GM12878 (cell line): Measurements from ENCODE around the gene THRA. TPM values are rescaled to one million over a fixed set of nuclear protein-coding genes. Genes with fewer than 3 reads are reported as not detected.

Experiments
- ATAC-seq: fragments of 200-7000 bp; cut with Tn5 transposase; 3 replicates; pipeline ENCODE4 v1.9.1; 2020; ENCODE audit warnings: mild to moderate bottlenecking, moderate library complexity
- BruUV-seq: library from RNA; stranded (reverse); fragments of 400-500 nt; replicated peaks from 2 replicates; lab custom pipeline; 2021; lab: Mats Ljungman, UMichigan
- CTCF ChIA-PET: fragments of 300-600 bp; sonication (Branson Sonifier 250); formaldehyde crosslinking; extraction: SDS; loops from one replicate; lab custom pipeline; 2021; ENCODE audit warnings: inconsistent platforms; lab: Yijun Ruan, JAX
- POLR2A ChIA-PET: fragments of 350-600 bp; formaldehyde crosslinking; extraction: SDS; loops from one replicate; lab custom pipeline; 2021; ENCODE audit warnings: inconsistent platforms; lab: Charles Lee
- RAD21 ChIA-PET: fragments of 300-600 bp; sonication (Branson Sonifier 250); formaldehyde crosslinking; loops from one replicate; lab custom pipeline; 2023; ENCODE audit warnings: antibody characterized with exemption; ENCODE audit not compliant: unreplicated experiment; lab: Charles Lee
- SMC1A ChIA-PET: fragments of 300-600 bp; sonication (Branson Sonifier 250); formaldehyde crosslinking; loops from one replicate; lab custom pipeline; 2023; ENCODE audit not compliant: unreplicated experiment, uncharacterized antibody; lab: Charles Lee
- DNase-seq: peaks from one replicate; pipeline ENCODE4 v3.0.0-alpha.2; 2011; ENCODE audit warnings: low read depth, low spot score
- FAIRE-seq: peaks from 3 replicates; lab custom pipeline; 2011; peaks lifted over from hg19 to GRCh38; lab: Jason Lieb, UNC
- H2AFZ ChIP-seq: 2 replicates; pipeline ENCODE4 v1.6.0; 2011; ENCODE audit warnings: low read depth, low read length, control low read depth; ENCODE audit not compliant: control insufficient read depth
- H3K27ac ChIP-seq: 2 replicates; pipeline ENCODE4 v1.5.1; 2011; ENCODE audit warnings: control low read depth; ENCODE audit not compliant: control insufficient read depth, insufficient read depth
- H3K27me3 ChIP-seq, 2 experiments: replicated peaks in 1 of 2; 2 replicates each; pipeline versions ENCODE4 v1.6.0 to v1.6.1; 2011; ENCODE audit warnings: low read length in 1 of 2; ENCODE audit not compliant: control insufficient read depth in 2 of 2, insufficient read depth in 2 of 2
- H3K36me3 ChIP-seq, 2 experiments: 2 replicates each; pipeline ENCODE4 v1.5.1; 2011; ENCODE audit warnings: low read length in 1 of 2; ENCODE audit not compliant: control insufficient read depth in 2 of 2, insufficient read depth in 2 of 2
- H3K4me1 ChIP-seq: 2 replicates; pipeline ENCODE4 v1.6.1; 2011; ENCODE audit warnings: mild to moderate bottlenecking, low read length, moderate library complexity, mixed read lengths; ENCODE audit not compliant: control insufficient read depth, insufficient read depth
- H3K4me2 ChIP-seq: 2 replicates; pipeline ENCODE4 v1.6.0; 2011; ENCODE audit warnings: control low read depth; ENCODE audit not compliant: control insufficient read depth, insufficient read depth
- H3K4me3 ChIP-seq: fragments of 200-600 bp; sonication (generic); 2 replicates; pipeline ENCODE4 v1.5.1; 2016
- H3K79me2 ChIP-seq: 2 replicates; pipeline ENCODE4 v1.6.0; 2011; ENCODE audit warnings: low read length; ENCODE audit not compliant: control insufficient read depth, insufficient read depth
- H3K9ac ChIP-seq: 2 replicates; pipeline ENCODE4 v1.8.0; 2011; ENCODE audit warnings: low read length, control low read depth, mixed read lengths; ENCODE audit not compliant: control insufficient read depth, insufficient read depth
- H3K9me3 ChIP-seq: replicated peaks from 3 replicates; pipeline ENCODE4 v1.5.1; 2011; ENCODE audit warnings: mild to moderate bottlenecking, low read length; ENCODE audit not compliant: control insufficient read depth, insufficient read depth
- H4K20me1 ChIP-seq: 2 replicates; pipeline ENCODE4 v1.6.0; 2011; ENCODE audit not compliant: control insufficient read depth, insufficient read depth
- BACH1 ChIP-seq: fragments of 450-650 bp; IDR thresholded peaks from 2 replicates; pipeline ENCODE4 v1.6.1; 2017; ENCODE audit warnings: mild to moderate bottlenecking, borderline replicate concordance
- CHD2 ChIP-seq: IDR thresholded peaks from 2 replicates; pipeline ENCODE4 v1.6.1; 2011; ENCODE audit warnings: low read depth, low read length, improper control_type of control experiment, borderline replicate concordance
- E4F1 ChIP-seq: fragments of 450-650 bp; IDR thresholded peaks from 2 replicates; pipeline ENCODE4 v1.6.1; 2018; ENCODE audit warnings: borderline replicate concordance, mild to moderate bottlenecking; ENCODE audit not compliant: partially characterized antibody
- EED ChIP-seq: sonication (generic); IDR thresholded peaks from 2 replicates; pipeline ENCODE4 v1.6.1; 2016; ENCODE audit warnings: antibody characterized with exemption, low read depth
- GABPA ChIP-seq: IDR thresholded peaks from 2 replicates; pipeline ENCODE4 v1.6.1; 2014; ENCODE audit warnings: antibody characterized with exemption, low read depth, mild to moderate bottlenecking, inconsistent platforms
- HDAC2 ChIP-seq: fragments of 200-600 bp; sonication (generic); IDR thresholded peaks from 2 replicates; pipeline ENCODE4 v1.6.1; 2017
- IRF5 ChIP-seq: fragments of 450-650 bp; IDR thresholded peaks from 2 replicates; pipeline ENCODE4 v1.6.1; 2017; ENCODE audit warnings: borderline replicate concordance
- JUNB ChIP-seq: IDR thresholded peaks from 2 replicates; pipeline ENCODE4 v1.6.1; 2016; ENCODE audit warnings: antibody characterized with exemption, mild to moderate bottlenecking
- MEF2B ChIP-seq: fragments of 450-650 bp; IDR thresholded peaks from 2 replicates; pipeline ENCODE4 v1.6.1; 2018; ENCODE audit warnings: mild to moderate bottlenecking, moderate library complexity; ENCODE audit not compliant: partially characterized antibody, poor library complexity, severe bottlenecking
- NFYB ChIP-seq: IDR thresholded peaks from 2 replicates; pipeline ENCODE4 v1.6.1; 2011; ENCODE audit warnings: low read depth, mild to moderate bottlenecking, low read length, improper control_type of control experiment, moderate library complexity; ENCODE audit not compliant: insufficient read depth
- REST ChIP-seq: IDR thresholded peaks from 2 replicates; pipeline ENCODE4 v1.6.1; 2012; ENCODE audit warnings: mild to moderate bottlenecking, low read depth, low read length
- TAF1 ChIP-seq: IDR thresholded peaks from 2 replicates; pipeline ENCODE4 v1.6.1; 2011; ENCODE audit warnings: mild to moderate bottlenecking, low read depth, low read length, borderline replicate concordance
- ZBTB40 ChIP-seq: fragments of 450-650 bp; IDR thresholded peaks from 2 replicates; pipeline ENCODE4 v1.6.1; 2016; ENCODE audit warnings: mild to moderate bottlenecking, moderate library complexity, borderline replicate concordance
- WGBS: methylation state at CpG from one replicate; pipeline ENCODE4 v1.1.6; 2016; ENCODE audit warnings: low lambda C conversion rate; ENCODE audit not compliant: insufficient replicate concordance, insufficient coverage; ENCODE audit errors: missing lambda C conversion rate; 5-methylcytosine and 5-hydroxymethylcytosine counted together
- in situ Hi-C: fragments of 300-500 bp; cut with MboI; formaldehyde crosslinking; loops from 9 replicates; pipeline ENCODE4 v1.14.3; 2018; ENCODE audit warnings: mixed read lengths
- intact Hi-C: fragments of 100-400 bp; cut with micrococcal nuclease; formaldehyde crosslinking; loops from one replicate; pipeline ENCODE4 v1.14.2; 2022; ENCODE audit not compliant: unreplicated experiment
- polyA plus RNA-seq, 11 experiments: library from polyadenylated mRNA; depleted of rRNA in 4 of 11; unstranded in 6 of 11; stranded (reverse) in 5 of 11; fragments of >200 nt; fragmentation: Nextera tagmentation in 4 of 11; fragmentation: Illumina TruSeq in 1 of 11; extraction: Ambion mirVana in 4 of 11; extraction: Trizol in 1 of 11; gene quantifications; 1 replicate in 1 of 11; 2 replicates in 10 of 11; pipeline versions ENCODE4 v1.2.1 to v1.2.3, GENCODE V29; 2011 to 2016; ENCODE audit warnings: inconsistent platforms in 2 of 11, missing spikeins in 2 of 11, low read depth in 1 of 11
- total RNA-seq, 4 experiments: library from RNA; depleted of rRNA in 3 of 4; stranded (reverse); fragments of >200 nt in 3 of 4; fragmentation: Illumina TruSeq in 1 of 4; extraction: Trizol in 1 of 4; gene quantifications; 2 replicates each; pipeline versions ENCODE4 v1.2.1 to v1.2.3, GENCODE V29; 2013 to 2021

The THRA gene
- total and polyA plus RNA-seq, 10 of the 15 experiments (the other 5 are each of a cell fraction or from before 2014, with no cell fraction given) = 0.03 to 2.0 (median 0.64) TPM

- CTCF ChIA-PET = interaction anchor here (1.0 to 1.1 kb wide), 3 partner anchors 9 to 153 kb away, joined by 3 read pairs; no protein-coding TSS in a partner anchor
- WGBS = 77% methylated on average over 9 of the region's 9 CpGs
- H3K9ac ChIP-seq = no peak overlapping the region
- no peaks in the 10 kb centered on the region for H3K4me1 ChIP-seq
- FAIRE-seq (no peak), ATAC-seq (no peak), DNase-seq (no peak)
- no peaks in the 10 kb centered on the region for H4K20me1 ChIP-seq
- no peak overlapping the region for H3K4me3 ChIP-seq
- in situ Hi-C loops = loop anchor here (25.0 kb wide), 1 partner anchor 265 kb away; the partner anchor contains the start of gene CDC6
- H3K9me3 ChIP-seq = no peaks in the 10 kb centered on the region
- intact Hi-C loops = no loop called here
- SMC1A ChIA-PET = interaction anchor here (1.5 kb wide), 1 partner anchor 146 kb away, joined by 4 read pairs; no protein-coding TSS in a partner anchor
- H3K79me2 ChIP-seq = no peaks in the 10 kb centered on the region
- no peak overlapping the region for H3K27ac ChIP-seq
- RAD21 ChIA-PET = no interaction called here
- no TSS peak for BruUV-seq
- no peaks in the 10 kb centered on the region for H3K27me3 ChIP-seq
- POLR2A ChIA-PET = no interaction called here
- H2AFZ ChIP-seq = no peak overlapping the region
- H3K4me2 ChIP-seq = no peak overlapping the region
- H3K36me3 ChIP-seq = peaks cover 12 to 16% of the 10 kb centered on the region in 2 experiments; a peak in 3 of 4 replicates
- TF ChIP-seq E4F1 = no peak
- TF ChIP-seq HDAC2 = no peak
- no peak for TF ChIP-seq TAF1
- TF ChIP-seq EED = no peak
- TF ChIP-seq IRF5 = no peak
- no peak for TF ChIP-seq GABPA
- TF ChIP-seq MEF2B = no peak
- TF ChIP-seq NFYB = no peak
- no peak for TF ChIP-seq JUNB
- no peak for TF ChIP-seq ZBTB40
- TF ChIP-seq CHD2 = no peak
- no peak for TF ChIP-seq BACH1
- TF ChIP-seq REST = no peak
Measured at GRCh38 chr17:40022497-40022896, 40.3 kb upstream of the THRA start.
